GM06990 (cell line): ENCODE results near the gene ZSCAN29.

Experiments used
- DNase-seq: peaks from one replicate; pipeline ENCODE4 v3.0.0-alpha.2; 2011; ENCODE audit not compliant: insufficient read length; ENCODE audit errors: extremely low read depth
- H3K27me3 ChIP-seq: replicated peaks from 2 replicates; pipeline ENCODE4 v1.6.0; 2011; ENCODE audit warnings: low read length; ENCODE audit not compliant: control insufficient read depth, insufficient read depth
- H3K36me3 ChIP-seq: 2 replicates; pipeline ENCODE4 v1.5.1; 2011; ENCODE audit warnings: low read length; ENCODE audit not compliant: control insufficient read depth, insufficient read depth
- H3K4me3 ChIP-seq: replicated peaks from 2 replicates; pipeline ENCODE4 v1.5.1; 2011; ENCODE audit warnings: low read depth, mild to moderate bottlenecking, control low read depth, low read length
- TF ChIP-seq, protein P1 (sequence below): IDR thresholded peaks from 2 replicates; pipeline ENCODE4 v1.5.1; 2011; ENCODE audit warnings: low read length, control low read depth, mild to moderate bottlenecking, inconsistent platforms; ENCODE audit not compliant: insufficient read depth, poor library complexity, severe bottlenecking

The ZSCAN29 gene

DNA sequence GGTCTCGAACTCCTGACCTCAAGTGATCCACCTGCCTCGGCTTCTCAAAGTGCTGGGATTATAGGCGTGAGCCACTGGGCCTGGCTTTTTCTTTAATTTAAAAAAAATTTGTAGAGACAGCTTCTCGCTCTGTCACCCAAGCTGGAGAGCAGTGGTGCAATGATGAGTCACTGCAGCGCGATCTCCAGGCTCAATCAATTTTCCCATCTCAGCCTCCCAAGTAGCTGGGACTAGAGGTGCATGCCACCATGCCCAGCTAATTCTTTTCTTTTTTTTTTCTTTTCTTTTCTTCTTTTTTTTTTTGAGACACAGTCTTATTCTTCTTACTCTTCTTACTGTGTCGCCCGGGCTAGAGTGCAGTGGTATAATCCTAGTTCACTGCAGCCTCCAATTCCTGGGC is 19.9 kb upstream of the ZSCAN29 start:
- Histone ChIP-seq H3K4me3 (no peak overlapping the region), H3K36me3 (peaks cover 4% of the 10 kb centered on the region), H3K27me3 (no peaks in the 10 kb centered on the region)
- no peak for DNase-seq
- TF ChIP-seq, protein P1, sequence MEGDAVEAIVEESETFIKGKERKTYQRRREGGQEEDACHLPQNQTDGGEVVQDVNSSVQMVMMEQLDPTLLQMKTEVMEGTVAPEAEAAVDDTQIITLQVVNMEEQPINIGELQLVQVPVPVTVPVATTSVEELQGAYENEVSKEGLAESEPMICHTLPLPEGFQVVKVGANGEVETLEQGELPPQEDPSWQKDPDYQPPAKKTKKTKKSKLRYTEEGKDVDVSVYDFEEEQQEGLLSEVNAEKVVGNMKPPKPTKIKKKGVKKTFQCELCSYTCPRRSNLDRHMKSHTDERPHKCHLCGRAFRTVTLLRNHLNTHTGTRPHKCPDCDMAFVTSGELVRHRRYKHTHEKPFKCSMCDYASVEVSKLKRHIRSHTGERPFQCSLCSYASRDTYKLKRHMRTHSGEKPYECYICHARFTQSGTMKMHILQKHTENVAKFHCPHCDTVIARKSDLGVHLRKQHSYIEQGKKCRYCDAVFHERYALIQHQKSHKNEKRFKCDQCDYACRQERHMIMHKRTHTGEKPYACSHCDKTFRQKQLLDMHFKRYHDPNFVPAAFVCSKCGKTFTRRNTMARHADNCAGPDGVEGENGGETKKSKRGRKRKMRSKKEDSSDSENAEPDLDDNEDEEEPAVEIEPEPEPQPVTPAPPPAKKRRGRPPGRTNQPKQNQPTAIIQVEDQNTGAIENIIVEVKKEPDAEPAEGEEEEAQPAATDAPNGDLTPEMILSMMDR = no peak

DNA sequence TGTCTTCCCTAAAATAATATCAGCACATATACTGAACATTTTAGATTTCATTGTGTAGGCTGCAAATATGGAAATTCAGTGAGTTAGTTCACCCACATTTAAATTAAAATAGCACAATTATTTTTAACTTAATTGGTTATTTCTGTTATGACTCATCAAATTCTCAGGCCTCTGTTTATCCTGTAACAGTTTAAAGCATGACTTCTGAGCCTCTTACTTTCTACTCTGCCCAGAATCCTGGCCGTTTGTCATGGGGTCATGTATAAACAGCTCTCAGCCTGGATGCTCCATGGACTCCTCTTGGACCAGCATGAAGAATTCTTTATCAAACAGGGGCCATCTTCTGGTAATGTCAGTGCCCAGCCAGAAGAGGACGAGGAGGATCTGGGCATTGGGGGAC is 12.2 kb upstream of the ZSCAN29 start:
- H3K36me3 ChIP-seq = peaks cover 4% of the 10 kb centered on the region
- no peak overlapping the region for H3K4me3 ChIP-seq
- no peaks in the 10 kb centered on the region for H3K27me3 ChIP-seq
- TF ChIP-seq, protein P1 = no peak
- DNase-seq = no peak

DNA sequence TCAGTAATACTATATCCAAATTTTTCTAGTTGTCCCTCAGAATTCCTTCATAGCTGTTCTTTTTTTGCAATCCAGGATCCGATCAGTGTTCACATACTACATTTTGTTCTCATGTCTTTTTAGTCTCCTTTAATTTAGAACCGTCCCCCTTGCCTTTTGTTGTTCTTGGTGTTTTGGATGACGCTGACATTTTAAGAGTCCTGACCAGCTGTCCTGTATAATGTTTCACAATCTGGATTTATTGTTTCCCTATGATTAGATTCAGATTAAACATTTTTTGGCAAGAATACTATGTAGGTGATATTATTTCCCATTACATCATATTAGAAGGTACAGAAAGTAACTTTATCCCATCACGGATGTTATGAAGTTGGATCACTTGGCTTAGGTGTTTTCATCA is 11.5 kb upstream of the ZSCAN29 start:
- DNase-seq = no peak
- peaks cover 4% of the 10 kb centered on the region for H3K36me3 ChIP-seq
- no peaks in the 10 kb centered on the region for H3K27me3 ChIP-seq
- TF ChIP-seq, protein P1 = no peak
- H3K4me3 ChIP-seq = no peak overlapping the region

DNA sequence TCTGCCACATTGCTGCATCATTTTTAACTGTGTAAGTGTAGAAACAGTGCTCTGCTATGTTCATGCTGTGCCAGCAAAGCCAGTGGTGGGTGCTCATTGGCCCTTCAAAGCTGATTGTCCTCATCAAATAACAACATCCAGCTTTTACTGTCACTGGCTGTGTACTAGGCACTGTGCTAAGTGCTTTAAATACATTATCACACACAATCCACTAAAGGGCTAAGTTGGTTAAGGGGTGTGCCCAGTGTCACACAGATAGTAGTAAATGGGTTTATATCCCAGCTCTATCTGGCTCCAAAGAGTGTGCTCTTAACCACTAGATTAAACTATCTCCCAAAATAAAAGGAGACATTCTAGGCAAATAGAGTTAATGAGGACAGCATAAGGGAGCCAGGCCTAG is 7.8 kb upstream of the ZSCAN29 start:
- TF ChIP-seq, protein P1 = no peak
- H3K36me3 ChIP-seq = peaks cover 5% of the 10 kb centered on the region
- H3K27me3 ChIP-seq = no peaks in the 10 kb centered on the region
- no peak overlapping the region for H3K4me3 ChIP-seq
- no peak for DNase-seq

DNA sequence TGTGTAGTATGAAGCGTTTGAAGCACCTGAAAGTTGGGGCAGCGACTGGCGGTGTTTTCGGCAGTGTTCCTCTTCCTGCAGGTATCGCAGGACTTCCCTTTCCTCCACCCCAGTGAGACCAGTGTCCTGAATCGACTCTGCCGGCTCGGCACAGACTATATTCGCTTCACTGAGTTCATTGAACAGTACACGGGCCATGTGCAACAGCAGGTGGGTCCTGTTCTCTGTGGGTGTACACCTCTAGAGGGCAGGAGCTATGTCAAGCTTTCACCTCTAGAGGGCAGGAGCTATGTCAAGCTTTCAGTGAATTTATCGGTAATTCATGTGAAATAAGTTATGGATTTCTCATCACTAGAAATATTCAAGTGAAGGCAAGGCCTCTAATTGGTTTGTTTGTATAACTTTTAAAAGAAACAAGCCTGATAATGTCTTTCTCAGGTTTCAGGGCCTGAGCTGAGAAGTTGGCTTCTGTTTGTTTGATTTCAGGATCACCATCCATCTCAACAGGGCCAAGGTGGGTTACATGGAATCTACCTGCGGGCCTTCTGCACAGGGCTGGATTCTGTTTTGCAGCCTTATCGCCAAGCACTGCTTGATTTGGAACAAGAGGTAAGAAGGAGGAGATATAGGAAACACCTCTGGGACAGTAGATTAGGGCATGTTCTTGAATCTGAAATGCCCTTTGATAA is 5.3 kb upstream of the ZSCAN29 start:
- peak; percentile 30 for DNase-seq
- H3K27me3 ChIP-seq = no peaks in the 10 kb centered on the region
- TF ChIP-seq, protein P1 = peak; percentile 87
- H3K4me3 ChIP-seq = no peak overlapping the region
- H3K36me3 ChIP-seq = peaks cover 5% of the 10 kb centered on the region

DNA sequence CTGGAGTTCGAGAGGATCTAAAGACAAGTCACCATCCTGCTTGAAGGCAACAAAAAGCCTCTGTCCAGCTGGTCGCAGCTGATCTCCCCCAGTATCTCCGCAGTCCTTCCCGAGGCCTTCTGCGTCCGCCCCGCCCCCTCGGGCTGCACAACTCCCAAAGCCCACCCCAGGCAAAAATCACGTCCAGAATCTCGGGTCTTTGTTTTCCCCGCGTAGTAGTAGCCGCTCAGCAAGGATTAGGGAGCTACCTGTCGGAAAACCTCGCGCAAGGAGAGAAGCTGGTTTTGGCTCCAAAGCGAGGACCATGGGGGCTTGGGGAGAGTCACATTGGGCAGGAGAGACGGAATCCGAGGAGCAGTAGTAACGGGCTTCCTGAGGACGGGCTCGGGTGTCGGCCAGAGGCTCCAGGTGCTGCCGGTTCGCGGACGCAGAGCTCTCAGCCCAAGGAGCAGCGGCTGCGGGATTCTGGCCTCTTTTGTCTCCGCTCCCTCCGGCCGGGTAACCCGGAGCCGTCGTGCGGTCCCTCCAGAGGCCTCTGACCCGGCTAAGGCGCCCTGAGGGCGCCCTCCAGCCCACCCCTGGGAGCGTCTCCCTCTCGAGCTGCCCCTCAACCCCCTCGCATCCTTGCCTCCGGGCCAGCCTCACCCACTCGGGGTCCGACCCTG is 401 bp downstream of the ZSCAN29 start:
- Histone ChIP-seq H3K4me3 (peak overlapping the region; percentile 96), H3K36me3 (peaks cover 3% of the 10 kb centered on the region), H3K27me3 (no peaks in the 10 kb centered on the region)
- no peak for DNase-seq
- TF ChIP-seq, protein P1 = no peak
